Tibial nerve (tissue), 4 donors: ENCODE data around the gene MRPL42. TPM values are rescaled to one million over a fixed set of nuclear protein-coding genes. Genes with fewer than 3 reads are reported as not detected.
"Not testable (repeated sequence)": the region's sequence is repeated elsewhere in the genome, so short reads cannot be mapped to it uniquely, and the experiment has no call there.

Experiments
- DNase-seq, 2 donors: peaks; one replicate each; pipeline ENCODE4 v3.0.0-alpha.2; 2019; ENCODE audit warnings: low spot score in 2 of 2
- H3K27ac ChIP-seq, 4 donors: fragments of 200-600 bp; sonication (generic) in 3 of 4; one replicate each; pipeline ENCODE4 v1.5.1; 2017 to 2019; ENCODE audit warnings: mild to moderate bottlenecking in 1 of 4
- H3K27me3 ChIP-seq, 2 donors: fragments of 200-600 bp; sonication (generic) in 1 of 2; one replicate each; pipeline versions ENCODE4 v1.5.1 to v1.6.0; 2017 to 2019
- H3K36me3 ChIP-seq, 3 donors: fragments of 200-600 bp; sonication (generic); one replicate each; pipeline ENCODE4 v1.5.1; 2018 to 2019
- H3K4me1 ChIP-seq, 4 donors: fragments of 200-600 bp; sonication (generic) in 3 of 4; one replicate each; pipeline ENCODE4 v1.5.1; 2017 to 2019
- H3K4me3 ChIP-seq, 4 donors: fragments of 200-600 bp; sonication (generic) in 3 of 4; one replicate each; pipeline ENCODE4 v1.5.1; 2017 to 2019; ENCODE audit warnings: mild to moderate bottlenecking in 1 of 4, moderate library complexity in 1 of 4
- H3K9me3 ChIP-seq, 4 donors: fragments of 200-600 bp; sonication (generic) in 3 of 4; one replicate each; pipeline ENCODE4 v1.5.1; 2017 to 2019
- EP300 ChIP-seq, 2 donors: sonication (generic); formaldehyde crosslinking; IDR thresholded peaks; one replicate each; pipeline ENCODE4 v1.6.1; 2017; ENCODE audit warnings: antibody characterized with exemption in 2 of 2, mild to moderate bottlenecking in 1 of 2
- POLR2A ChIP-seq, 2 donors: fragments of 450-650 bp; IDR thresholded peaks; one replicate each; pipeline ENCODE4 v1.6.1; 2017; ENCODE audit warnings: antibody characterized with exemption in 2 of 2, mild to moderate bottlenecking in 2 of 2, moderate library complexity in 2 of 2
- WGBS, 2 donors: methylation state at CpG; one replicate each; pipeline ENCODE4 v1.1.5; 2018; 5-methylcytosine and 5-hydroxymethylcytosine counted together
- total RNA-seq, 4 donors: library from RNA; depleted of rRNA; stranded (reverse); fragments of >200 nt; gene quantifications; one replicate each; pipeline ENCODE4 v1.1.0, GENCODE V29; 2016
- TF ChIP-seq, protein P1 (sequence below), 5 experiments: fragments of 200-600 bp in 3 of 5; fragments of 450-650 bp in 2 of 5; sonication (generic) in 3 of 5; IDR thresholded peaks; one replicate each; pipeline ENCODE4 v1.5.1; 2016 to 2019; ENCODE audit warnings: antibody characterized with exemption in 5 of 5, mild to moderate bottlenecking in 3 of 5, moderate library complexity in 2 of 5

MRPL42 gene
- total RNA-seq, 4 donors from 2014 or later, result 19.7 to 27.3 (median 22.8) TPM

- no peak overlapping the region for H3K4me3 ChIP-seq
- DNase-seq, result no peak
- no peak overlapping the region for H3K27ac ChIP-seq
- TF ChIP-seq, protein P1, sequence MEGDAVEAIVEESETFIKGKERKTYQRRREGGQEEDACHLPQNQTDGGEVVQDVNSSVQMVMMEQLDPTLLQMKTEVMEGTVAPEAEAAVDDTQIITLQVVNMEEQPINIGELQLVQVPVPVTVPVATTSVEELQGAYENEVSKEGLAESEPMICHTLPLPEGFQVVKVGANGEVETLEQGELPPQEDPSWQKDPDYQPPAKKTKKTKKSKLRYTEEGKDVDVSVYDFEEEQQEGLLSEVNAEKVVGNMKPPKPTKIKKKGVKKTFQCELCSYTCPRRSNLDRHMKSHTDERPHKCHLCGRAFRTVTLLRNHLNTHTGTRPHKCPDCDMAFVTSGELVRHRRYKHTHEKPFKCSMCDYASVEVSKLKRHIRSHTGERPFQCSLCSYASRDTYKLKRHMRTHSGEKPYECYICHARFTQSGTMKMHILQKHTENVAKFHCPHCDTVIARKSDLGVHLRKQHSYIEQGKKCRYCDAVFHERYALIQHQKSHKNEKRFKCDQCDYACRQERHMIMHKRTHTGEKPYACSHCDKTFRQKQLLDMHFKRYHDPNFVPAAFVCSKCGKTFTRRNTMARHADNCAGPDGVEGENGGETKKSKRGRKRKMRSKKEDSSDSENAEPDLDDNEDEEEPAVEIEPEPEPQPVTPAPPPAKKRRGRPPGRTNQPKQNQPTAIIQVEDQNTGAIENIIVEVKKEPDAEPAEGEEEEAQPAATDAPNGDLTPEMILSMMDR (IDR thresholded peaks at IDR 0.05), result no peak
- TF ChIP-seq POLR2A (IDR thresholded peaks at IDR 0.05) (no peak), EP300 (IDR thresholded peaks at IDR 0.05) (no peak)
- H3K27me3 ChIP-seq, result no peaks in the 10 kb centered on the region
- WGBS, 2 donors, result 81 to 85% methylated on average over 4 of the region's 4 CpGs
- H3K9me3 ChIP-seq, result no peaks in the 10 kb centered on the region
- no peaks in the 10 kb centered on the region for H3K36me3 ChIP-seq
- peaks cover 0 to 68% (median 21%) of the 10 kb centered on the region in 4 donors for H3K4me1 ChIP-seq
Observed at GRCh38 chr12:93430280-93430679, 37.0 kb upstream of the MRPL42 start.

DNA sequence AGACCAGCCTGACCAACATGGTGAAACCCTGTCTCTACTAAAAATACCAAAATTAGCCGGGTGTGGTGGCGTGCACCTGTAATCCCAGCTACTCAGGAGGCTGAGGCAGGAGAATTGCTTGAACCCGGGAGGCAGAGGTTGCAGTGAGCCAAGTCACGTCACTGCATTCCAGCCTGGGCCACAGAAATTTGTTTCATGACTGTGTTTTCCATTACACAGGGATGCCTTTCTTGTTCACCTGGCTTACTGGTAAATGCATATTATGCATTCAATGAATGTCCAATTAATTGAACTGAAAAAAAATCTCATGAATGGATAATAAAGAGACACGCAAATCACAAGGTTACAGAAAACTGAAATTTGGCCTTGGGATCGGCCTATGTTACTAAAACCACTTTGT, 35.3 kb upstream of the MRPL42 start:
- WGBS, 2 donors, result 91 to 97% methylated on average over 6 of the region's 6 CpGs
- H3K27ac ChIP-seq, H3K36me3 ChIP-seq, H3K27me3 ChIP-seq, DNase-seq, H3K4me3 ChIP-seq, H3K9me3 ChIP-seq: not testable (repeated sequence)
- H3K4me1 ChIP-seq, result peaks cover 0 to 57% (median 14%) of the 10 kb centered on the region in 4 donors

GRCh38 chr12:93434256-93434865, 33.0 kb upstream of the MRPL42 start:
- Histone ChIP-seq H3K27ac (no peak overlapping the region), H3K27me3 (no peaks in the 10 kb centered on the region), H3K4me1 (peaks cover 0 to 59% (median 16%) of the 10 kb centered on the region in 4 donors), H3K36me3 (no peaks in the 10 kb centered on the region), H3K9me3 (no peaks in the 10 kb centered on the region), H3K4me3 (no peak overlapping the region)
- DNase-seq, result no peak
- 51 to 64% methylated on average over 5 of the region's 5 CpGs for WGBS, 2 donors
- TF ChIP-seq, protein P1 (IDR thresholded peaks at IDR 0.05), result no peak
- TF ChIP-seq EP300 (IDR thresholded peaks at IDR 0.05) (no peak), POLR2A (IDR thresholded peaks at IDR 0.05) (no peak)

DNA sequence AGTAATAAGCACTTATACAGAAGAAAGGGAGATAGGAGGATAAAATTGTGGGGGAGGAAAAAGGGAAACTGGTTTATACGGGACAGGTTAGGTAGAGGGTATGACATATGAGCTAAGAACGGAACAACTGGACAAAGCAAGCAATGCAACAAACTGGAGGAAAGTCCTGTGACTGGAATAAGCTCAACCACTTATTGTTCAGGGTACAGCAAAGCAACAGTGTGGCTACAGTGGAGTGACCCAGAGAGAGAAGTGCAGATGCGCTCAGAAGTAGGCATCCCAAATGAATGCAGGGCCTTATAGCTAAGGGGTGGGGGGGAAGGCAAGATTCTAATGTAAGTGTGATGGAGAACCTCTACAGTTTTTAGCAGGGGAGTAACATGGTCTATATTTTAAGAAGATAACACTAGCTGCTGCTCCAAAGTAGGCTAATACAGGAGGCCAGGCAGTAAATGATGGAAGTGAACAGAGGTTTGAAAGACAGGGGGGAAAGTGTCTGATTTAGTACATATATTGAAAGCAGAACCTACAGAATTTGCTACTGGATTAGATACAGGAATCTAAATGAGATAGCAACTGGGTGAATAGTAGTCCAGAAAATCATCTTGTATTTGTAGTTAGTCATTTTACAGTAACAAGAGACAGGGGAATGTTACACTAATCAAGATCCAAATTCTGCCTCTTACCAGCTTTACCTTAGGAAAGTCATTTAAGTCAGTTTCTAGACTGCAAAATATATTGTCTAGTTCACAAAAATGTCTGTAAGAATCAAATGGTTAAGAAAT, 28.9 kb upstream of the MRPL42 start:
- no peak for TF ChIP-seq EP300 (IDR thresholded peaks at IDR 0.05)
- no peak for TF ChIP-seq POLR2A (IDR thresholded peaks at IDR 0.05)
- TF ChIP-seq, protein P1 (IDR thresholded peaks at IDR 0.05), result no peak
- no peaks in the 10 kb centered on the region for H3K27me3 ChIP-seq
- no peak for DNase-seq
- no peaks in the 10 kb centered on the region for H3K9me3 ChIP-seq
- H3K4me3 ChIP-seq, result no peak overlapping the region
- H3K4me1 ChIP-seq, result peaks cover 0 to 68% (median 35%) of the 10 kb centered on the region in 4 donors
- no peaks in the 10 kb centered on the region for H3K36me3 ChIP-seq
- no peak overlapping the region for H3K27ac ChIP-seq
- WGBS, 2 donors, result 39 to 47% methylated on average over 3 of the region's 3 CpGs

- peaks cover 0 to 52% (median 28%) of the 10 kb centered on the region in 4 donors for H3K4me1 ChIP-seq
Observed at GRCh38 chr12:93440043-93440835, 27.1 kb upstream of the MRPL42 start.

More at GRCh38 chr12:93440043-93440835, 27.1 kb upstream of the MRPL42 start:
- 18 to 20% methylated on average over 12 of the region's 12 CpGs for WGBS, 2 donors
- no peak for TF ChIP-seq POLR2A (IDR thresholded peaks at IDR 0.05)
- TF ChIP-seq, protein P1 (IDR thresholded peaks at IDR 0.05), result no peak
- TF ChIP-seq EP300 (IDR thresholded peaks at IDR 0.05), result no peak
- H3K4me3 ChIP-seq, result peak overlapping the region; percentile 86 to 99 (median 94)
- H3K27me3 ChIP-seq, result no peaks in the 10 kb centered on the region
- no peak for DNase-seq
- no peaks in the 10 kb centered on the region for H3K36me3 ChIP-seq
- peak overlapping the region in 1 of 4 donors; percentile 94 for H3K27ac ChIP-seq
- H3K9me3 ChIP-seq, result no peaks in the 10 kb centered on the region
